Prostate gland (tissue), 2 donors: Measurements from ENCODE around the gene PMS1.

Source experiments
- POLR2A ChIP-seq: fragments of 450-650 bp; IDR thresholded peaks from one replicate; pipeline ENCODE4 v1.6.1; 2016; ENCODE audit warnings: antibody characterized with exemption, mild to moderate bottlenecking
- POLR2AphosphoS5 ChIP-seq: sonication (generic); formaldehyde crosslinking; IDR thresholded peaks from one replicate; pipeline ENCODE4 v1.6.1; 2017; ENCODE audit warnings: antibody characterized with exemption
- TF ChIP-seq, protein P1 (sequence below), 4 experiments: fragments of 200-600 bp in 2 of 4; fragments of 450-650 bp in 2 of 4; sonication (generic) in 2 of 4; IDR thresholded peaks; 1 replicate in 3 of 4; 2 replicates in 1 of 4; pipeline ENCODE4 v1.5.1; 2016 to 2019; ENCODE audit warnings: antibody characterized with exemption in 4 of 4, mild to moderate bottlenecking in 2 of 4, moderate library complexity in 2 of 4

DNA sequence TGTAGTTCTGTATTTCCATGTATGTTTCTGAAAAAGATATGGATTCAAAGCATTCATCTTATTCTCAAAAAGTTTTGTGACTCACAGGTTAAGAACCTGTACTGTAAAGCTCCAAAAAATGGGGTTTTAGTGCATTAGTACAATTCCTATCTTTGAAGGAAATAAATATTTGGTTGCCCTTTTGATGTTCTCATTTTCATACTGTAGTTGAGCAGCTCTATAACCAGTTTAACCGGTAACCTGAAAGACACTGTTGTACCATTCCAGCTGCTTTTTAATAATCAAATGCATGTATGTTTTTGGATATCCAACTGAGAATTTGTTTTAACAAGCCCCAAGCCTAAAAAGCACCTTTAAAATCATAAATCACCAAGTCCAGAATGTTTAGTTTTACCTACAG, 12.0 kb upstream of the PMS1 start:
- TF ChIP-seq, protein P1, sequence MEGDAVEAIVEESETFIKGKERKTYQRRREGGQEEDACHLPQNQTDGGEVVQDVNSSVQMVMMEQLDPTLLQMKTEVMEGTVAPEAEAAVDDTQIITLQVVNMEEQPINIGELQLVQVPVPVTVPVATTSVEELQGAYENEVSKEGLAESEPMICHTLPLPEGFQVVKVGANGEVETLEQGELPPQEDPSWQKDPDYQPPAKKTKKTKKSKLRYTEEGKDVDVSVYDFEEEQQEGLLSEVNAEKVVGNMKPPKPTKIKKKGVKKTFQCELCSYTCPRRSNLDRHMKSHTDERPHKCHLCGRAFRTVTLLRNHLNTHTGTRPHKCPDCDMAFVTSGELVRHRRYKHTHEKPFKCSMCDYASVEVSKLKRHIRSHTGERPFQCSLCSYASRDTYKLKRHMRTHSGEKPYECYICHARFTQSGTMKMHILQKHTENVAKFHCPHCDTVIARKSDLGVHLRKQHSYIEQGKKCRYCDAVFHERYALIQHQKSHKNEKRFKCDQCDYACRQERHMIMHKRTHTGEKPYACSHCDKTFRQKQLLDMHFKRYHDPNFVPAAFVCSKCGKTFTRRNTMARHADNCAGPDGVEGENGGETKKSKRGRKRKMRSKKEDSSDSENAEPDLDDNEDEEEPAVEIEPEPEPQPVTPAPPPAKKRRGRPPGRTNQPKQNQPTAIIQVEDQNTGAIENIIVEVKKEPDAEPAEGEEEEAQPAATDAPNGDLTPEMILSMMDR (IDR thresholded peaks at IDR 0.05): no peak
- TF ChIP-seq POLR2A: no peak
- TF ChIP-seq POLR2AphosphoS5: no peak
